Sigmoid colon (tissue), 7 donors: ENCODE data around the gene SYNE2. TPM values are rescaled to one million over a fixed set of nuclear protein-coding genes. Genes with fewer than 3 reads are reported as not detected.
A peak's percentile ranks its signal among the peaks of the same experiment; 100 is the strongest.

Source experiments
- DNase-seq: peaks from one replicate; pipeline ENCODE4 v3.0.0-alpha.2; 2019
- H3K27ac ChIP-seq, 4 donors: fragments of 200-600 bp; sonication (generic); one replicate each; pipeline ENCODE4 v1.5.1; 2016 to 2019; ENCODE audit warnings: mild to moderate bottlenecking in 1 of 4
- H3K27me3 ChIP-seq, 3 donors: fragments of 200-600 bp; sonication (generic); one replicate each; pipeline ENCODE4 v1.5.1; 2019; ENCODE audit warnings: mild to moderate bottlenecking in 1 of 3
- H3K36me3 ChIP-seq, 4 donors: fragments of 200-600 bp; sonication (generic); one replicate each; pipeline ENCODE4 v1.5.1; 2016 to 2019
- H3K4me1 ChIP-seq, 4 donors: fragments of 200-600 bp; sonication (generic); one replicate each; pipeline ENCODE4 v1.5.1; 2017 to 2019
- H3K4me3 ChIP-seq, 4 donors: fragments of 200-600 bp; sonication (generic); one replicate each; pipeline ENCODE4 v1.5.1; 2017 to 2019; ENCODE audit warnings: mild to moderate bottlenecking in 2 of 4, moderate library complexity in 1 of 4
- H3K9me3 ChIP-seq, 4 donors: fragments of 200-600 bp in 3 of 4; sonication (generic) in 3 of 4; one replicate each; pipeline versions ENCODE4 v1.5.1 to v1.6.1; 2013 to 2019
- EP300 ChIP-seq, 4 donors: sonication (generic); formaldehyde crosslinking; IDR thresholded peaks; one replicate each; pipeline ENCODE4 v1.6.1; 2017; ENCODE audit warnings: antibody characterized with exemption in 4 of 4
- POLR2A ChIP-seq, 2 donors: fragments of 450-650 bp; IDR thresholded peaks; one replicate each; pipeline ENCODE4 v1.6.1; 2016; ENCODE audit warnings: antibody characterized with exemption in 2 of 2, mild to moderate bottlenecking in 2 of 2, moderate library complexity in 2 of 2
- POLR2AphosphoS5 ChIP-seq, 4 donors: sonication (generic); formaldehyde crosslinking; IDR thresholded peaks; one replicate each; pipeline ENCODE4 v1.6.1; 2017; ENCODE audit warnings: antibody characterized with exemption in 4 of 4
- WGBS, 2 donors: extraction: QIAGEN DNeasy Blood & Tissue Kit; methylation state at CpG; one replicate each; pipeline ENCODE4 v1.1.7; 2013; 5-methylcytosine and 5-hydroxymethylcytosine counted together
- intact Hi-C: fragments of 100-400 bp; cut with DNase I; formaldehyde crosslinking; loops from one replicate; pipeline ENCODE4 v1.15.1; 2023
- polyA plus RNA-seq, 3 donors: library from polyadenylated mRNA; stranded (reverse); fragments of 200-250 nt; gene quantifications; one replicate each; pipeline ENCODE4 v1.2.3, GENCODE V29; 2013
- total RNA-seq, 4 donors: library from RNA; depleted of rRNA; stranded (reverse); fragments of >200 nt; gene quantifications; one replicate each; pipeline ENCODE4 v1.1.0, GENCODE V29; 2016
- TF ChIP-seq, protein P1 (sequence below), 4 experiments: fragments of 450-650 bp in 3 of 4; fragments of 200-600 bp in 1 of 4; IDR thresholded peaks; one replicate each; pipeline ENCODE4 v1.5.1; 2016 to 2019; ENCODE audit warnings: antibody characterized with exemption in 4 of 4, mild to moderate bottlenecking in 3 of 4, moderate library complexity in 2 of 4
- donor health status: healthy with polysubstance abuse.
- donor health status: Bipolar disorder and iron deficiency.
- donor health status: healthy.

Gene SYNE2
- total and polyA plus RNA-seq, 7 donors: 25.8 to 70.6 (median 54.6) TPM

DNA sequence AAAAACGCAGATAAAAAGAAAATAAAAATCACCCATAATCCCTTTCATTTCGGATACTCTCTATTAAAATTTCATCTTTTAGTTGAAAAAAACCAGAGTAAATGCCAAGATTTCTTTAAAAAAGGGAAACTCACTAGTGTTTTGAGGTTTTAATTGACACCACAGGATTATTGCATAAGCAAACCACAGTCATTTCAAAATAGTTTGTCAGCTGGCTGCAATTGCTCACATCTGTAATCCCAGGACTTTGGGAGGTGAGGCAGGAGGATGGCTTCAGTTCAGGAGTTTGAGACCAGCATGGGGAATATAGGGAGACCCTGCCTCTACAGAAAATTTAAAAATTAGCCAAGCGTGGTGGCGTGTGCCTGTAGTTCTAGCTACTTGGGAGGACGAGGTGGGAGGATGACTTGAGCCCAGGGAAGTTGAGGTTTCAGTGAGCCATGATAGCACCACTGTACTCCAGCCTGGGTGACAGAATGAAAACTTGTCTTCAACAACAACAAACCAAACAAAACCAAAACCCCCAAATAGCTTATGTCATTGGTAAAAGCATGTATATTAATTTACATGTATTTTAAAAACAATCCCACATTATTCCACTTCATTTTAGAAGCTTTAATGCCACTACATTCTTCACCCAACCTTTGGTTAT, 48.8 kb downstream of the SYNE2 start:
- Histone ChIP-seq H3K4me1 (peaks cover 0 to 16% (median 6%) of the 10 kb centered on the region in 4 donors), H3K9me3 (no peaks in the 10 kb centered on the region), H3K27ac (no peak overlapping the region), H3K27me3 (no peaks in the 10 kb centered on the region), H3K36me3 (no peaks in the 10 kb centered on the region), H3K4me3 (no peak overlapping the region)
- no peak for TF ChIP-seq EP300 (IDR thresholded peaks at IDR 0.05)
- TF ChIP-seq POLR2AphosphoS5 (IDR thresholded peaks at IDR 0.05): peak in 1 of 4 donors; percentile 32
- TF ChIP-seq, protein P1, sequence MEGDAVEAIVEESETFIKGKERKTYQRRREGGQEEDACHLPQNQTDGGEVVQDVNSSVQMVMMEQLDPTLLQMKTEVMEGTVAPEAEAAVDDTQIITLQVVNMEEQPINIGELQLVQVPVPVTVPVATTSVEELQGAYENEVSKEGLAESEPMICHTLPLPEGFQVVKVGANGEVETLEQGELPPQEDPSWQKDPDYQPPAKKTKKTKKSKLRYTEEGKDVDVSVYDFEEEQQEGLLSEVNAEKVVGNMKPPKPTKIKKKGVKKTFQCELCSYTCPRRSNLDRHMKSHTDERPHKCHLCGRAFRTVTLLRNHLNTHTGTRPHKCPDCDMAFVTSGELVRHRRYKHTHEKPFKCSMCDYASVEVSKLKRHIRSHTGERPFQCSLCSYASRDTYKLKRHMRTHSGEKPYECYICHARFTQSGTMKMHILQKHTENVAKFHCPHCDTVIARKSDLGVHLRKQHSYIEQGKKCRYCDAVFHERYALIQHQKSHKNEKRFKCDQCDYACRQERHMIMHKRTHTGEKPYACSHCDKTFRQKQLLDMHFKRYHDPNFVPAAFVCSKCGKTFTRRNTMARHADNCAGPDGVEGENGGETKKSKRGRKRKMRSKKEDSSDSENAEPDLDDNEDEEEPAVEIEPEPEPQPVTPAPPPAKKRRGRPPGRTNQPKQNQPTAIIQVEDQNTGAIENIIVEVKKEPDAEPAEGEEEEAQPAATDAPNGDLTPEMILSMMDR (IDR thresholded peaks at IDR 0.05): no peak
- intact Hi-C loops: no loop called here
- 85 to 94% methylated on average over 5 of the region's 5 CpGs for WGBS, 2 donors
- no peak for DNase-seq

DNA sequence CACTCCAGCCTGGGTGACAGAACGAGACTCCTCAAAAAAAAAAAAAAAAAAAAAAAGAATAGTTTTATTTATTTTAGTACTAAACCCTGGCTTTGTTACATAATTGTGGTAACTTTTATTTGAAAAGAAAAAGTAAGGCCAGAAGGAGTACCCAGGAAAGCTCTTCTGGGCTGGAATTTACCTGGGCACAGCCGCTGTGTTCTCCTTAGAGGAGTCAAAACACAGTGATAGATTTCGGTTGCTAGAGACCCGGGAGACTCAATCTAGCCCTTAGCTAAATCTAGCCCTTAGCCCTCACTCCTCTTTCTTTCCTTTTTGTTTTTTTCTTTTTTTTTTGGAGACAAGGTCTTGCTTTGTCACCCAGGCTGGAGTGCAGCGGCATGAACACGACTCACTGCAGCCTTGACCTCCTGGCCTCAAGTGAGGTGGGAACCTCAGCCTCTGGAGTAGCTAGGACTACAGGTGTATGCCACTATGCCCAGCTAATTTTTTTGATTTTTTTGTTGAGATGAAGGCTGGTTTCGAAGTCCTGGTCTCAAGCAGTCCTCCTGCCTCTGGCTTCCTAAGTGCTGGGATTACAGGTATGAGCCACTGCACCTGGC, 49.7 kb downstream of the SYNE2 start:
- DNase-seq: no peak
- Histone ChIP-seq H3K4me3 (no peak overlapping the region), H3K27me3 (no peaks in the 10 kb centered on the region), H3K9me3 (no peaks in the 10 kb centered on the region), H3K4me1 (peaks cover 0 to 7% (median 2%) of the 10 kb centered on the region in 4 donors), H3K36me3 (no peaks in the 10 kb centered on the region), H3K27ac (no peak overlapping the region)
- WGBS, 2 donors: 93 to 95% methylated on average over 7 of the region's 7 CpGs
- intact Hi-C loops: no loop called here
- TF ChIP-seq, protein P1 (IDR thresholded peaks at IDR 0.05): no peak
- TF ChIP-seq POLR2A (IDR thresholded peaks at IDR 0.05): no peak
- TF ChIP-seq EP300 (IDR thresholded peaks at IDR 0.05): no peak
- TF ChIP-seq POLR2AphosphoS5 (IDR thresholded peaks at IDR 0.05): no peak

DNA sequence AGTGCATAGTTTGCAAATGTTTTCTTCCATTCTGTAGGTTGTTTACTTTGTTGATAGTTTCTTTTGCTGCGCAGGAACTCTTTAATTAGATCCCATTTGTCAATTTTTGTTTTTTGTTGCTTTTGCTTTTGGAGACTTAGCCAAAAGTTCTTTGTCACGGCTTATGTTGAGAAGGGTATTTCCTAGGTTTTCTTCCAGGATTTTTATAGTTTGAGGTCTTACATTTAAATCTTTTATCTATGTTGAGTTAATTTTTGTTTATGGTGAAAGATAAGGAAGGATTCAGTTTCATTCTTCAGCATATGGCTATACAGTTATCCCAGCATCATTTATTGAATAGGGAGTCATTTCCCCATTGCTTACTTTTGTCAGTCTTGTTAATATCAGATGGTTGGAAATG, 51.9 kb downstream of the SYNE2 start:
- intact Hi-C loops: no loop called here
- no peaks in the 10 kb centered on the region for H3K36me3 ChIP-seq
- no peak for DNase-seq
- 93 to 97% methylated on average over 2 of the region's 2 CpGs for WGBS, 2 donors
- H3K27ac ChIP-seq: no peak overlapping the region
- H3K4me1 ChIP-seq: peaks cover 0 to 11% (median 2%) of the 10 kb centered on the region in 4 donors
- no peaks in the 10 kb centered on the region for H3K27me3 ChIP-seq
- no peaks in the 10 kb centered on the region for H3K9me3 ChIP-seq
- no peak overlapping the region for H3K4me3 ChIP-seq
- no peak for TF ChIP-seq POLR2AphosphoS5 (IDR thresholded peaks at IDR 0.05)
- TF ChIP-seq, protein P1 (IDR thresholded peaks at IDR 0.05): no peak
- no peak for TF ChIP-seq POLR2A (IDR thresholded peaks at IDR 0.05)
- no peak for TF ChIP-seq EP300 (IDR thresholded peaks at IDR 0.05)

DNA sequence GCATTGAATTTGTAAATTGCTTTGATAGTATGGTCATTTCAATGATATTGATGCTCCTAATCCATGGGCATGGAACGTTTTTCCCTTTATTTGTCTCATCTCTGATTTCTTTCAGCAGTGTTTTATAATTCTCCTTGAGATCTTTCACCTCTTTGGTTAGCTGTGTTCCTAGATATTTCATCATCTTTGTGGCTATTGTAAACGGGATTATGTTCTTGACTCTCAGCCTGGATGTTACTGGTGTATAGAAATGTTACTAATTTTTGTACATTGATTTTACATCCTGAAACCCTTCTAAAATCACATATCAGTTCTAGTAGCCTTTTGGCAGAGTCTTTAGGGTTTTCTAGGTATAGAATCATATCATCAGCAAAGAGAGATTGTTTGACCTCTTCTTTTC, 52.6 kb downstream of the SYNE2 start:
- intact Hi-C loops: no loop called here

More for the DNA sequence above, 52.6 kb downstream of the SYNE2 start:
- no peaks in the 10 kb centered on the region for H3K9me3 ChIP-seq
- H3K27me3 ChIP-seq: no peaks in the 10 kb centered on the region
- H3K27ac ChIP-seq: no peak overlapping the region
- H3K36me3 ChIP-seq: no peaks in the 10 kb centered on the region
- TF ChIP-seq POLR2A (IDR thresholded peaks at IDR 0.05): no peak
- no peak for TF ChIP-seq EP300 (IDR thresholded peaks at IDR 0.05)
- TF ChIP-seq, protein P1 (IDR thresholded peaks at IDR 0.05): no peak
- no peak for TF ChIP-seq POLR2AphosphoS5 (IDR thresholded peaks at IDR 0.05)
- no peak for DNase-seq
- peaks cover 0 to 10% (median 4%) of the 10 kb centered on the region in 4 donors for H3K4me1 ChIP-seq
- WGBS, 2 donors: 81 to 83% methylated on average over 2 of the region's 2 CpGs
- no peak overlapping the region for H3K4me3 ChIP-seq
